ENCODE data around the gene TEF.

Gene TEF

GRCh38 chr22:41403532-41404318 lies 22.0 kb downstream of the TEF start:
- no peaks in the 10 kb centered on the region for H3K9me3 ChIP-seq
- peak overlapping the region; percentile 70 to 75 for H3K27ac ChIP-seq
- H3K36me3 ChIP-seq = peaks cover 0 to 14% (median 5%) of the 10 kb centered on the region in 3 donors
- H3K4me3 ChIP-seq = no peak overlapping the region
- H3K27me3 ChIP-seq = no peaks in the 10 kb centered on the region
- DNase-seq = peak; percentile 96 to 99
- peaks cover 0 to 36% (median 24%) of the 10 kb centered on the region in 4 donors for H3K4me1 ChIP-seq
- TF ChIP-seq CTCF (IDR thresholded peaks at IDR 0.05) = peak; percentile 97 to 99
- intact Hi-C loops (cut with DNase I; ENCODE audit: low total_unique reads) = loop anchor here (5.0 kb wide), 1 partner anchor 114 kb away; no protein-coding TSS in a partner anchor

DNA sequence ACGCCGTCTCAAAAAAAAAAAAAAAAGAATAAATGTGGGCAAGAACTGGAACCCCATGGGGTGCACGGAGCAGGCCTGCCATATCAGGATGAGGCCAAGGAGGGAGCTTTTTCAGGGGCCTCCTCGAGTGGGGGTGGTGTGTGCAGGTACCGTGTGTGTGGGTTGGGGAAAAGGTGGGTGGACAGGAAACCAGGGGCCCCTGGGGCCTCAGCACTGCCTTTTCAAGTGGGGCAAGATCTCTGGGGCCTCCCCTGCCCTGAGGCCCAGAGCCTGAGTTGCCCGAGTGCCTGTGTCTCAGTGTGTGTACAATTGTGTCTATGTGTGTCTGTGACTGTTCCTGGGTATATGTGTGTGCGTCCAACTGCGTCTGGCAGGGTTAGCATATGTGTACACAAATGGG lies 23.8 kb downstream of the TEF start:
- peaks cover 5 to 55% (median 35%) of the 10 kb centered on the region in 4 donors for H3K4me1 ChIP-seq
- no peak for DNase-seq
- H3K36me3 ChIP-seq = no peaks in the 10 kb centered on the region
- H3K9me3 ChIP-seq = no peaks in the 10 kb centered on the region
- intact Hi-C loops (cut with DNase I; ENCODE audit: low total_unique reads) = no loop called here
- no peak overlapping the region for H3K4me3 ChIP-seq
- peak overlapping the region in 1 of 2 donors; percentile 31 for H3K27ac ChIP-seq
- TF ChIP-seq CTCF (IDR thresholded peaks at IDR 0.05) = no peak
- no peaks in the 10 kb centered on the region for H3K27me3 ChIP-seq

GRCh38 chr22:41406410-41406809 lies 24.7 kb downstream of the TEF start:
- no peak for DNase-seq
- TF ChIP-seq CTCF (IDR thresholded peaks at IDR 0.05) = no peak
- H3K27me3 ChIP-seq = no peaks in the 10 kb centered on the region
- peak overlapping the region in 1 of 2 donors; percentile 100 for H3K27ac ChIP-seq
- no peaks in the 10 kb centered on the region for H3K9me3 ChIP-seq
- intact Hi-C loops (cut with DNase I; ENCODE audit: low total_unique reads) = no loop called here
- no peak overlapping the region for H3K4me3 ChIP-seq
- peaks cover 12 to 63% (median 43%) of the 10 kb centered on the region in 4 donors for H3K4me1 ChIP-seq
- no peaks in the 10 kb centered on the region for H3K36me3 ChIP-seq

DNA sequence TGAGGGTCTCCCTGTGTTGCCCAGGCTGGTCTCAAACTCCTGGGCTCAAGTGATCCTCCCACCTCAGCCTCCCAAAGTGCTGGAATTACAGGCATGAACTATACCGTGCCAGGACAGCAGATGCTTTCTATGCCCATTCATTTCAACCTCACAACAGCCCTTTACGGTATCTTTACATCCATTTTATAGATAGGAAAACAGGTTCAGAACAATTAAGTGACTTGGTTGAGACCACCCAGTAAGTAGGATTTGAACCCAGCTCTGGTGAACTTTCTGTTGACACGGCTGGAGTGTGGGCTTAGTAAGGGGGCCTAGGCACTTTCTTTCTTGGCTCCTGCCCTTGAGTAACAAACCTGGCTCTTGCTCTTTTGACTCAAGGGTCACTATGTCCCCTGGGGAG lies 25.7 kb downstream of the TEF start:
- no peak overlapping the region for H3K4me3 ChIP-seq
- no peak for DNase-seq
- no peaks in the 10 kb centered on the region for H3K36me3 ChIP-seq
- no peaks in the 10 kb centered on the region for H3K27me3 ChIP-seq
- H3K27ac ChIP-seq = peak overlapping the region; percentile 41 to 100
- peaks cover 13 to 64% (median 42%) of the 10 kb centered on the region in 4 donors for H3K4me1 ChIP-seq
- no peak for TF ChIP-seq CTCF (IDR thresholded peaks at IDR 0.05)
- no peaks in the 10 kb centered on the region for H3K9me3 ChIP-seq
- intact Hi-C loops (cut with DNase I; ENCODE audit: low total_unique reads) = no loop called here

GRCh38 chr22:41408665-41409064 lies 26.9 kb downstream of the TEF start:
- H3K27me3 ChIP-seq = no peaks in the 10 kb centered on the region
- H3K27ac ChIP-seq = peak overlapping the region; percentile 99 to 100
- no peaks in the 10 kb centered on the region for H3K36me3 ChIP-seq
- no peak for TF ChIP-seq CTCF (IDR thresholded peaks at IDR 0.05)
- intact Hi-C loops (cut with DNase I; ENCODE audit: low total_unique reads) = no loop called here
- DNase-seq = no peak
- H3K4me3 ChIP-seq = no peak overlapping the region
- H3K9me3 ChIP-seq = no peaks in the 10 kb centered on the region
- H3K4me1 ChIP-seq = peaks cover 13 to 61% (median 43%) of the 10 kb centered on the region in 4 donors

All from tibial artery (tissue), 4 donors.